Upper lobe of left lung (tissue), 6 donors: ENCODE measurements around the gene NOTCH3. TPM values are rescaled to one million over a fixed set of nuclear protein-coding genes. Genes with fewer than 3 reads are reported as not detected.

Experiments used
- ATAC-seq, 2 donors: fragments of 200-7000 bp; cut with Tn5 transposase; one replicate each; pipeline ENCODE4 v1.9.1; 2022; ENCODE audit warnings: mild to moderate bottlenecking in 2 of 2, moderate library complexity in 2 of 2; ENCODE audit not compliant: low FRiP score in 2 of 2
- DNase-seq, 2 donors: peaks; one replicate each; pipeline ENCODE4 v3.0.0-alpha.2; 2019 to 2020
- H3K27ac ChIP-seq, 4 donors: fragments of 200-600 bp; sonication (generic); one replicate each; pipeline ENCODE4 v1.5.1; 2016 to 2019
- H3K27me3 ChIP-seq, 4 donors: fragments of 200-600 bp; sonication (generic); one replicate each; pipeline ENCODE4 v1.5.1; 2017 to 2019
- H3K36me3 ChIP-seq, 4 donors: fragments of 200-600 bp; sonication (generic); one replicate each; pipeline ENCODE4 v1.5.1; 2016 to 2019
- H3K4me1 ChIP-seq, 4 donors: fragments of 200-600 bp; sonication (generic); one replicate each; pipeline ENCODE4 v1.5.1; 2018 to 2019
- H3K4me3 ChIP-seq, 4 donors: fragments of 200-600 bp; sonication (generic); one replicate each; pipeline ENCODE4 v1.5.1; 2017 to 2019; ENCODE audit warnings: mild to moderate bottlenecking in 2 of 4, moderate library complexity in 1 of 4
- H3K9me3 ChIP-seq, 4 donors: fragments of 200-600 bp; sonication (generic); one replicate each; pipeline ENCODE4 v1.5.1; 2018 to 2019
- CTCF ChIP-seq, 6 experiments: fragments of 450-650 bp in 4 of 6; fragments of 200-600 bp in 2 of 6; sonication (generic) in 2 of 6; IDR thresholded peaks; one replicate each; pipeline ENCODE4 v1.5.1; 2016 to 2019; ENCODE audit warnings: antibody characterized with exemption in 6 of 6
- EP300 ChIP-seq, 4 donors: sonication (generic); formaldehyde crosslinking; IDR thresholded peaks; one replicate each; pipeline ENCODE4 v1.5.1; 2017; ENCODE audit warnings: antibody characterized with exemption in 4 of 4, control low read depth in 2 of 4
- POLR2A ChIP-seq, 4 donors: fragments of 450-650 bp; IDR thresholded peaks; one replicate each; pipeline ENCODE4 v1.5.1; 2016 to 2017; ENCODE audit warnings: antibody characterized with exemption in 4 of 4, mild to moderate bottlenecking in 2 of 4
- POLR2AphosphoS5 ChIP-seq, 2 donors: sonication (generic); formaldehyde crosslinking; IDR thresholded peaks; one replicate each; pipeline ENCODE4 v1.5.1; 2017; ENCODE audit warnings: antibody characterized with exemption in 2 of 2
- WGBS, 2 donors: methylation state at CpG; one replicate each; pipeline ENCODE4 v1.1.5; 2017 to 2018; 5-methylcytosine and 5-hydroxymethylcytosine counted together
- total RNA-seq, 6 donors: library from RNA; depleted of rRNA in 4 of 6; stranded (reverse); fragments of >200 nt in 4 of 6; gene quantifications; one replicate each; pipeline versions ENCODE4 v1.1.0 to v1.2.1, GENCODE V29; 2016 to 2021
- donor health status: DM: no; HTN: no; CAD: no; lungs with moderate emphysema.
- donor health status: DM: no; HTN: yes; CAD: no; lungs with severe emphysema.

Gene NOTCH3
- total RNA-seq, 6 donors from 2014 or later, result 23.9 to 56.6 (median 43.1) TPM

- Histone ChIP-seq H3K4me1 (peaks cover 23 to 44% (median 26%) of the 10 kb centered on the region in 4 donors), H3K27me3 (peaks cover 0 to 27% (median 17%) of the 10 kb centered on the region in 4 donors), H3K27ac (peak overlapping the region in 3 of 4 donors; percentile 38 to 49 (median 48)), H3K36me3 (no peaks in the 10 kb centered on the region), H3K9me3 (no peaks in the 10 kb centered on the region), H3K4me3 (no peak overlapping the region)
- DNase-seq (no peak), ATAC-seq (no peak)
- TF ChIP-seq CTCF (IDR thresholded peaks at IDR 0.05), result no peak
- TF ChIP-seq EP300 (IDR thresholded peaks at IDR 0.05), result no peak
- TF ChIP-seq POLR2AphosphoS5 (IDR thresholded peaks at IDR 0.05), result no peak
- TF ChIP-seq POLR2A (IDR thresholded peaks at IDR 0.05), result no peak
- 31 to 39% methylated on average over 8 of the region's 8 CpGs for WGBS, 2 donors
Observed at GRCh38 chr19:15197942-15198341, 2.9 kb downstream of the NOTCH3 start.

GRCh38 chr19:15197275-15197941 is 3.4 kb downstream of the NOTCH3 start:
- no peak overlapping the region for H3K4me3 ChIP-seq
- no peak for ATAC-seq
- 13 to 29% methylated on average over 5 to 9 of the region's 14 CpGs for WGBS, 2 donors

GRCh38 chr19:15196360-15197005 is 4.3 kb downstream of the NOTCH3 start:
- no peak for ATAC-seq
- Histone ChIP-seq H3K4me3 (peak overlapping the region in 3 of 4 donors; percentile 49 to 57 (median 54)), H3K27ac (peak overlapping the region; percentile 60 to 87 (median 68)), H3K9me3 (no peaks in the 10 kb centered on the region), H3K4me1 (peaks cover 23 to 44% (median 26%) of the 10 kb centered on the region in 4 donors), H3K27me3 (peaks cover 0 to 27% (median 17%) of the 10 kb centered on the region in 4 donors), H3K36me3 (peaks cover 0 to 3% (median 0%) of the 10 kb centered on the region in 4 donors)
- no peak for TF ChIP-seq EP300 (IDR thresholded peaks at IDR 0.05)
- no peak for TF ChIP-seq POLR2AphosphoS5 (IDR thresholded peaks at IDR 0.05)
- TF ChIP-seq POLR2A (IDR thresholded peaks at IDR 0.05), result no peak
- TF ChIP-seq CTCF (IDR thresholded peaks at IDR 0.05), result no peak
- DNase-seq, result no peak
- WGBS, 2 donors, result 36 to 59% methylated on average over 3 to 4 of the region's 4 CpGs

More at GRCh38 chr19:15197275-15197941, 3.4 kb downstream of the NOTCH3 start:
- DNase-seq, result no peak
- peak overlapping the region in 3 of 4 donors; percentile 48 to 87 (median 49) for H3K27ac ChIP-seq
- peaks cover 0 to 27% (median 17%) of the 10 kb centered on the region in 4 donors for H3K27me3 ChIP-seq
- H3K4me1 ChIP-seq, result peaks cover 23 to 44% (median 26%) of the 10 kb centered on the region in 4 donors
- H3K9me3 ChIP-seq, result no peaks in the 10 kb centered on the region
- no peaks in the 10 kb centered on the region for H3K36me3 ChIP-seq
- TF ChIP-seq POLR2AphosphoS5 (IDR thresholded peaks at IDR 0.05) (no peak), CTCF (IDR thresholded peaks at IDR 0.05) (no peak), POLR2A (IDR thresholded peaks at IDR 0.05) (no peak), EP300 (IDR thresholded peaks at IDR 0.05) (no peak)

GRCh38 chr19:15195371-15196334 is 5.1 kb downstream of the NOTCH3 start:
- H3K4me1 ChIP-seq, result peaks cover 22 to 38% (median 25%) of the 10 kb centered on the region in 4 donors
- TF ChIP-seq CTCF (IDR thresholded peaks at IDR 0.05) (peak in 1 of 6 experiments; percentile 27), EP300 (IDR thresholded peaks at IDR 0.05) (no peak), POLR2A (IDR thresholded peaks at IDR 0.05) (peak in 1 of 4 donors; percentile 33), POLR2AphosphoS5 (IDR thresholded peaks at IDR 0.05) (no peak)
- ATAC-seq, result peak; percentile 55 to 83
- WGBS, 2 donors, result 3 to 12% methylated on average over 31 to 35 of the region's 91 CpGs
- H3K27me3 ChIP-seq, result peaks cover 0 to 23% (median 15%) of the 10 kb centered on the region in 4 donors
- no peaks in the 10 kb centered on the region for H3K9me3 ChIP-seq
- H3K27ac ChIP-seq, result peak overlapping the region; percentile 60 to 87 (median 68)
- H3K4me3 ChIP-seq, result peak overlapping the region in 3 of 4 donors; percentile 49 to 57 (median 54)
- peak; percentile 85 to 96 for DNase-seq
- peaks cover 0 to 3% (median 0%) of the 10 kb centered on the region in 4 donors for H3K36me3 ChIP-seq
